Measurements from ENCODE around the gene FASN. TPM values are rescaled to one million over a fixed set of nuclear protein-coding genes. Genes with fewer than 3 reads are reported as not detected.

The FASN gene
- total and polyA plus RNA-seq, 2 donors (not counting 3 experiments of a cell fraction or from before 2014, with no cell fraction given), result 101 to 360 TPM

DNA sequence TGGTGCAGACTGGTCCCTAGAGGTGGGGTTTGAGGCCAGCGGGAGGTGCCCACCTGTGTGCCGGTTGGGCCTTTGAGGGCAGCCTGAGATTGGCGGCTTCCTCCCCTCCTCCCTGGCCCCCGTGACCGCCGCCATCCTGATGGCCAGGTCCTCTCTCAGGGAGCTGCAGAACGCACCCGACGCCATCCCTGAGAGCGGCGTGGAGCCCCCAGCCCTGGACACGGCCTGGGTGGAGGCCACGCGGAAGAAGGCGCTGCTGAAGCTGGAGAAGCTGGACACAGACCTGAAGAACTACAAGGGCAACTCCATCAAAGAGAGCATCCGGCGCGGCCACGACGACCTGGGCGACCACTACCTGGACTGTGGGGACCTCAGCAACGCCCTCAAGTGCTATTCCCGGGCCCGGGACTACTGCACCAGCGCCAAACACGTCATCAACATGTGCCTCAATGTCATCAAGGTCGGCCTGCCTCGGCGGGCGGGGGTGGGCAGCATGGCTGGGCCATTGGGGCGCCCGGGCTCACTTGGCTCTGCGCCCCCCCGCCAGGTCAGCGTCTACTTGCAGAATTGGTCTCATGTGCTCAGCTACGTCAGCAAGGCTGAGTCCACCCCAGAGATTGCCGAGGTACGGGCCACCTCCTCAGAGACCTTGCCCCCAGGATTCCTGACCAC, 43.5 kb downstream of the FASN start:
- H4K20me1 ChIP-seq (replicated peaks; ENCODE audit: control insufficient read depth, extremely low read depth, insufficient read depth, low read length), result no peaks in the 10 kb centered on the region
- peaks cover 11% of the 10 kb centered on the region for H3K4me1 ChIP-seq (ENCODE audit: control insufficient read depth, extremely low read depth, insufficient read depth, low read length)
- POLR2A ChIA-PET, result no interaction called here
- peaks cover 11% of the 10 kb centered on the region for H3K79me2 ChIP-seq (ENCODE audit: control insufficient read depth, insufficient read depth, low read length)
- dilution Hi-C loops (cut with MboI; ENCODE audit: extremely low pct_ligation_motif_present, low sequenced_read_pairs), result no loop called here
- H3K36me3 ChIP-seq (ENCODE audit: control insufficient read depth in 2 of 2, extremely low read depth in 1 of 2, insufficient read depth in 2 of 2, low read length in 2 of 2), result peaks cover 12 to 39% of the 10 kb centered on the region in 2 experiments
- no peak overlapping the region for H3K27ac ChIP-seq (ENCODE audit: insufficient read depth, low read depth, low read length)
- no peak overlapping the region for H3K4me3 ChIP-seq (replicated peaks in 1 of 3; ENCODE audit: insufficient read depth in 1 of 3, low read depth in 1 of 3, low read length in 3 of 3)
- H3K9ac ChIP-seq (replicated peaks; ENCODE audit: extremely low read depth, insufficient read depth, low read length), result no peak overlapping the region
- BruUV-seq (replicated peaks), result TSS peak; percentile 8
- DNase-seq (ENCODE audit: low read depth, low spot score), result no peak
- intact Hi-C loops (cut with micrococcal nuclease), result no loop called here
- CTCF ChIA-PET, result interaction anchor here (0.8 to 1.1 kb wide), 2 partner anchors 10 to 24 kb away, joined by 4 to 5 read pairs; no protein-coding TSS in a partner anchor
- FAIRE-seq, result no peak
- no peaks in the 10 kb centered on the region for H3K9me1 ChIP-seq (replicated peaks; ENCODE audit: control insufficient read depth, extremely low read depth, insufficient read depth, low read length)
- H3K9me3 ChIP-seq (replicated peaks; ENCODE audit: control insufficient read depth, insufficient read depth, low read length), result no peaks in the 10 kb centered on the region
- H3K27me3 ChIP-seq (ENCODE audit: control insufficient read depth in 2 of 2, insufficient read depth in 2 of 2, low read length in 2 of 2), result no peaks in the 10 kb centered on the region
- no peak overlapping the region for H2AFZ ChIP-seq (ENCODE audit: low read depth, low read length)
- no peak overlapping the region for H3K4me2 ChIP-seq (ENCODE audit: insufficient read depth, low read length)
- TF ChIP-seq POLR2AphosphoS5 (IDR thresholded peaks at IDR 0.05; ENCODE audit: insufficient read depth, low read depth, low read length) (no peak), POLR2A (IDR thresholded peaks at IDR 0.05; ENCODE audit: low read depth, low read length) (no peak)

DNA sequence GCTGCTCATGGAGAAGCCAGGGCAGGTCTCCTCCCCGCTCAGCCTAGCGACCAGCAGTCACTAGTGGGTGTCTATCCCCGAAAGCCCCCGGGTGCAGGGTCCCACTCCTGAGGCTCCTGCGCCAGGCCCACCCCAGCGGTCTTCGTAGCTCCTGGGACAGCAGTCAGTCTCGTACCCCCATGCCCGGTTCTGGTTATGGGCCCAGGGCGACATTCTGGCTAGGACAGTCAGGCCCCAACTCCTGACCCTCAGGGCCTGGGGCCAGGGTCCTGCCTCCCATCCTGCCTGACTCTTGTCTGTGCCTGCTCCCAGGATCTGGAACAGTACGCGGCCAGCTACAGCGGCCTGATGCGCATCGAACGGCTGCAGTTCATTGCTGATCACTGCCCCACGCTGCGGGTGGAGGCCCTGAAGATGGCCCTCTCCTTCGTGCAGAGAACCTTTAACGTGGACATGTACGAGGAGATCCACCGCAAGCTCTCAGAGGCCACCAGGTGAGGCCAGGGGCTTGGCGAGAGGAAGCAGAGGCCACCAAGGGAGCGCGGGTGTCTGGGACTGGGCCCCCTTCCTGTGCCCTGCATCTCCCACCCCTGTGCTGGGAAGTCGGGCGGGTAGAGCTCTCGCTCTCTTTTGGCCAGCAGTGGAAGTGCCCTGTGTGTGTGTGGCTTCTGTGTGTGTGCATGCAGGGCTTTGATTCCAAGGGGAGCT, 44.3 kb downstream of the FASN start:
- H3K9me1 ChIP-seq (replicated peaks; ENCODE audit: control insufficient read depth, extremely low read depth, insufficient read depth, low read length), result no peaks in the 10 kb centered on the region
- DNase-seq (ENCODE audit: low read depth, low spot score), result no peak
- dilution Hi-C loops (cut with MboI; ENCODE audit: extremely low pct_ligation_motif_present, low sequenced_read_pairs), result no loop called here
- H3K27ac ChIP-seq (ENCODE audit: insufficient read depth, low read depth, low read length), result no peak overlapping the region
- no peak overlapping the region for H3K4me3 ChIP-seq (replicated peaks in 1 of 3; ENCODE audit: insufficient read depth in 1 of 3, low read depth in 1 of 3, low read length in 3 of 3)
- CTCF ChIA-PET, result interaction anchor here (0.8 to 1.1 kb wide), 3 partner anchors 11 to 23 kb away, joined by 3 to 5 read pairs (median 4); partner anchors contain the start of gene DCXR
- no peak overlapping the region for H3K9ac ChIP-seq (replicated peaks; ENCODE audit: extremely low read depth, insufficient read depth, low read length)
- H4K20me1 ChIP-seq (replicated peaks; ENCODE audit: control insufficient read depth, extremely low read depth, insufficient read depth, low read length), result no peaks in the 10 kb centered on the region
- TF ChIP-seq EZH2 (IDR thresholded peaks at IDR 0.05; ENCODE audit: borderline replicate concordance, low read depth, low read length, severe bottlenecking), result no peak
- TF ChIP-seq POLR2A (IDR thresholded peaks at IDR 0.05; ENCODE audit: low read depth, low read length), result no peak
- no peak for TF ChIP-seq POLR2AphosphoS5 (IDR thresholded peaks at IDR 0.05; ENCODE audit: insufficient read depth, low read depth, low read length)
- TF ChIP-seq, protein P1, sequence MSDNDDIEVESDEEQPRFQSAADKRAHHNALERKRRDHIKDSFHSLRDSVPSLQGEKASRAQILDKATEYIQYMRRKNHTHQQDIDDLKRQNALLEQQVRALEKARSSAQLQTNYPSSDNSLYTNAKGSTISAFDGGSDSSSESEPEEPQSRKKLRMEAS (IDR thresholded peaks at IDR 0.05; ENCODE audit: insufficient read depth, insufficient read length), result no peak
- TF ChIP-seq MYC (IDR thresholded peaks at IDR 0.05; ENCODE audit: low read depth, low read length), result no peak
- TF ChIP-seq, protein P2, sequence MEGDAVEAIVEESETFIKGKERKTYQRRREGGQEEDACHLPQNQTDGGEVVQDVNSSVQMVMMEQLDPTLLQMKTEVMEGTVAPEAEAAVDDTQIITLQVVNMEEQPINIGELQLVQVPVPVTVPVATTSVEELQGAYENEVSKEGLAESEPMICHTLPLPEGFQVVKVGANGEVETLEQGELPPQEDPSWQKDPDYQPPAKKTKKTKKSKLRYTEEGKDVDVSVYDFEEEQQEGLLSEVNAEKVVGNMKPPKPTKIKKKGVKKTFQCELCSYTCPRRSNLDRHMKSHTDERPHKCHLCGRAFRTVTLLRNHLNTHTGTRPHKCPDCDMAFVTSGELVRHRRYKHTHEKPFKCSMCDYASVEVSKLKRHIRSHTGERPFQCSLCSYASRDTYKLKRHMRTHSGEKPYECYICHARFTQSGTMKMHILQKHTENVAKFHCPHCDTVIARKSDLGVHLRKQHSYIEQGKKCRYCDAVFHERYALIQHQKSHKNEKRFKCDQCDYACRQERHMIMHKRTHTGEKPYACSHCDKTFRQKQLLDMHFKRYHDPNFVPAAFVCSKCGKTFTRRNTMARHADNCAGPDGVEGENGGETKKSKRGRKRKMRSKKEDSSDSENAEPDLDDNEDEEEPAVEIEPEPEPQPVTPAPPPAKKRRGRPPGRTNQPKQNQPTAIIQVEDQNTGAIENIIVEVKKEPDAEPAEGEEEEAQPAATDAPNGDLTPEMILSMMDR (IDR thresholded peaks at IDR 0.05; ENCODE audit: extremely low read depth in 1 of 2, insufficient read depth in 1 of 2, low read depth in 1 of 2, low read length in 2 of 2), result no peak
- no peak for TF ChIP-seq FOS (IDR thresholded peaks at IDR 0.05; ENCODE audit: borderline replicate concordance, insufficient read depth, low read length)
- TF ChIP-seq JUN (IDR thresholded peaks at IDR 0.05; ENCODE audit: borderline replicate concordance, insufficient read depth, insufficient read length, low read depth), result no peak
- TF ChIP-seq GATA2 (IDR thresholded peaks at IDR 0.05; ENCODE audit: insufficient read depth, insufficient read length, low read depth, low read length), result no peak
- H3K4me1 ChIP-seq (ENCODE audit: control insufficient read depth, extremely low read depth, insufficient read depth, low read length), result peaks cover 11% of the 10 kb centered on the region
- H2AFZ ChIP-seq (ENCODE audit: low read depth, low read length), result no peak overlapping the region
- H3K9me3 ChIP-seq (replicated peaks; ENCODE audit: control insufficient read depth, insufficient read depth, low read length), result no peaks in the 10 kb centered on the region
- no peak for FAIRE-seq
- H3K27me3 ChIP-seq (ENCODE audit: control insufficient read depth in 2 of 2, insufficient read depth in 2 of 2, low read length in 2 of 2), result no peaks in the 10 kb centered on the region
- BruUV-seq (replicated peaks), result no TSS peak
- H3K79me2 ChIP-seq (ENCODE audit: control insufficient read depth, insufficient read depth, low read length), result peaks cover 11% of the 10 kb centered on the region
- H3K36me3 ChIP-seq (ENCODE audit: control insufficient read depth in 2 of 2, extremely low read depth in 1 of 2, insufficient read depth in 2 of 2, low read length in 2 of 2), result peaks cover 12 to 38% of the 10 kb centered on the region in 2 experiments
- H3K4me2 ChIP-seq (ENCODE audit: insufficient read depth, low read length), result no peak overlapping the region
- POLR2A ChIA-PET, result no interaction called here
- intact Hi-C loops (cut with micrococcal nuclease), result loop anchor here (2.0 kb wide), 1 partner anchor 17 kb away; the partner anchor contains the start of gene DCXR
